GM19467 (cell line): ENCODE results near the gene SULF2.

ENCODE experiments used
- ATAC-seq: cut with Tn5 transposase; IDR thresholded peaks from one replicate; pipeline ENCODE4 v1.9.1; 2021; ENCODE audit warnings: mild to moderate bottlenecking, moderate library complexity; ENCODE audit not compliant: unreplicated experiment

SULF2 gene

DNA sequence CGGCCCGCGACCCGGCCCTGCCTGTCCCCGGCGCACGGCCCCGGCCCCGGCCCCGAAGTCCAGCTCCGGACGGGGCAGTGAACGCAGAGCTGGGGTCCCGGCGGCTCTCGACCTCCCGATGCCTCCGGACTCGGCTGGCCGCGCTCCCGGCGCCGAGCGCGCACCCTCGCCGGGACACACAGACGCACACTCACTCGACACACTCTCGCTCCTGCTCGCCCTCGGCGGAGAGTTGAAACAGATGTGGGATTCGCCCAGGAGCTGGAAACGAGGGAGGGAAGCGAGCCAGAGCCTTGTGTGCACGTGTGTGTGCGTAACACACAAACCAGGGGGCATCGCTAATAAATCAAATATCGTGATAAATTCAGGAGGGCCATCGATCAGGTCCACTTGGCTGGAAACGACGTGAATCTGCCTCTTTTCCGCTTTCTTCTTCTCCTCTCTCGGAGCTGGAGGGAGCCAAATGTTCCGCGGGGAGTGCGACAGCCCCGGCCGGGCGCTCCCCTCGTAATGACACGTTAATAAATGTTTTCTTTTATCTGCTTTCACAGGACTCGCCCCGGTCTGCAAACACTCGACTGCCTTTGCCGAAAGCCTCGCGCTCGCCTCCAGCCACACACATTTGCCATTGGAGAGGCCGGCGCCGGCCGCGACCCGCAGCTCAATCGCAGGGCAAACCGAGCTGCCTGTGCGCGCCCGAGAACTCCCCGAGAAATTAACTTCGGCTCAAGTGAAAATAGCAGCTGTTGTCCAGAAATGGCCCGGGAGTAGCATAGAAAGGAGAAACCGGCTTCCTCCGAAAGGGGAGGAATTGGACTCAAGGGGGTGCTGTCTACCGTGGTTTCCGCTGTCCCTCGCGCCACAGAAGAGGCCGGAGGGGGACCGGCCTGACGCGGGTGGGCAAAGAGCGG is 828 bp upstream of the SULF2 start:
- no peak for ATAC-seq

GRCh38 chr20:47784599-47785310 is 526 bp downstream of the SULF2 start:
- no peak for ATAC-seq

- no peak for ATAC-seq
Measured at GRCh38 chr20:47783828-47784598, 1.3 kb downstream of the SULF2 start.

DNA sequence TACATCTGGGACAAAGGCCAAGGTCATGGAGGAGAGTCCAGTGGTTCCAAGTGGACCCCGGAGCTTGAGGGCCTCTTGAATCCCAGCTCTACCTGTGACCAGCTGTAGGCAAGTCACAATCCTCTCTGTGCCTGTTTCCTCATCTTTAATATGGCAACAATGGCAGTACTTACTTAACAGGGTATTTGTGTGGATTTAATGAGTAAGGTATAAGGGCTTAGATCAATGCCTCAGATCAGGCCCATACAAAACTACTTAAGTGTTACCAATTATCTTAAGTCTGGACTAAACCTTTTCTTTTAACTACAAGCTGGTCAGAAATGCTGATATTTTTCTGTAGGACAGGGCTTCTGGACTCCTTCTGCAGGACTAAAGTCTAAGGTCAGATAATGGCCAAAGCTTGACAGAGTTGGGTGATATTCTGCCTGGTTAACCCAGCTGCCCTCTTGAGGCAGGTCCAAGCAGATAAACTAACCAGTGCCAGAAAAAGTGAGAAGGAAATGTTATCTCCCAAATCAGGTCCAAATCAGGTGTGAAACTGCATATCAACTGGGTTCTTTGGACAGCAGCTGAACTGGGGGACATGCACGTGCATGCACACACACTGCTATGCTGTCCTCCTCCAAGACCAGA is 2.2 kb downstream of the SULF2 start:
- ATAC-seq, result no peak

DNA sequence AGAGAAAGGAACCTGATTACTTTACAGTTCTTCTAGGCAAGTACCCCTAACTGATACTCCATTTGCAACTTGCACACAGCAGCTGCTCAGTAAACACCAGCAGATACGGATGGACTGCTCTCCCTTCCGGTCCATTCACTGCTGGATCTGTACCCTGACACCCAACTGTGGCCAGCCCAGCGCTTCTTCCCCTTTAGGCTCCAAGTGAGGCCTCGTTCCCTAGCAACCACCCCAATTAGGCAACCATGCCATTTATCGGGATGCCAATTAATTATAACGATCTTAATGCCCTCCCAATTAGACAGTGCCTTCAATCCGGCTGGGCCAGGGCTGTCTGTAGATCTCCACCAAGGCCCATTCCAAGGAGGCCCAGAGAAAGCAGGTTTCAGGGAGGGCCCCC is 3.2 kb downstream of the SULF2 start:
- no peak for ATAC-seq

GRCh38 chr20:47781632-47782031 is 3.6 kb downstream of the SULF2 start:
- ATAC-seq, result no peak

DNA sequence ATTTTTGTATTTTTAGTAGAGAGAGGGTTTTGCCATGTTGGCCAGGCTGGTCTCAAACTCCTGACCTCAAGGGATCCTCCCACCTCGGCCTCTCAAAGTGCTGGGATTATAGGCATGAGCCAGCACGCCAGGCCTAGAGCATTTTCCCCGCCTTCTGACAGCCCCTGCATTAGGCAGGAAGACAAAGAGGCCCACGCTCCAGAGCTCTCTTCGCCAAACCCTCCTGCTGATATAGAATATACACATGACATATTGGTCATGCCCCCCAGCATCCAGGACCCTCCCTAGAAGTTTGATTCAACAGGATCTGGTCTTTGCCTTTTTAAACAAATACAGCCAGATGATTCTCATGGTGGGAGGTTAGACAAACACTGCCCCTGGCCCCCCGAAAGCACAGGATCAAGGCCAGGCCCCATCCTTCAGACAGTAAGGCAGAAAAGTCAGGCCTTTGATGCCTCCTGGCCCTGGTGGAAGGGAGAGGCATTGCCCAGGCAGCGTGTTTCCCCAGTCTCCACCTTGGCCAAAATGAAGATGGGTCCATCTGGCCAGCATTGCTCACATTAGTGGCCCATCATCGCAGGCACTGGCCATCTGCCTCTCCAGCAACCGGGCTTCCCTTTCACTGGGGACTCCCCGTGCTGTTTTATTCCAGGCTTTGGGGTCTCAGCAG is 4.4 kb downstream of the SULF2 start:
- ATAC-seq, result no peak

DNA sequence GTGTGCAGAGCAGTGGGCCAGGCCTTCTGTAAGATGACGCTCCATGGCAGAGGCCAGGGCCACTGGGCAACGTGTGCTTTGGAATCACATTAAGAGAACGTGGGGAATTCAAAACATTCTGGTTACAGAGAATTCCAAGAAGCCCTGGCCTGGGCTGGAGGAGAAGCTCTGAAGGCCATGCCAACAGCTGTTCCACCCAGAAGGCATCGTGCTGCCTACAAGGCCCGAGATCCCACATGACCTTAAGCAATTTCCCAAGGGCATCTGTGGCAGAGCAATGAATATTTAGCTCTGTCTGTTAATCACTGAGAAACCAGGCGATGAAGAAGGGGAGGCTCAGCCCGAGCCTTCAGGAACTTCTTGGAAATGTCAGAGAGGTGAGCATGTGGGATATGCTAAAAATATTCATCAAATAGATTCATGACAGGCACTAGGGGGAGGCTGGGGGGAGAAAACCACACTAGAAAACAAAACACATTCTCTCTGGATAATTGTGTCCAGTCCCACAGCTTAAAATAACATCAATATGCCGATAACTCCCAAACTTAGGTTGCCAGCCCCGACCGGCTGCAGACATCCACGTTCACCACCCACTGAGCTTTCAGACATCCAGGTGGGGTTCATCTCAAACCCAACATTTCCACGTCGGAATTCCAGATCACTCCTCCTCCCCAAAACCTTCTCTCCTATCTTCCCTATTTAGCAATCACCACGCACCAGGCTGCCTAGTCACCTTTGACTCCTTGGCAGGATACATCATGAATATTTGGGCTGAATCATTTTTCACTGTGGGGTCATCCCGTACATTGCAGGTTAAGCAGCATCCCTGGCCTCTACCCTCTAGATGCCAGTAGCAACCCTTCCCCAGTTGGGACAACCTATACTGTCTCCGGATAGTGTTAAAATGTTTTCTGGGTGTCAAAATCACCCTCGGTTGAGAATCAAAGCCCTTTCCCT is 6.6 kb downstream of the SULF2 start:
- ATAC-seq, result no peak

DNA sequence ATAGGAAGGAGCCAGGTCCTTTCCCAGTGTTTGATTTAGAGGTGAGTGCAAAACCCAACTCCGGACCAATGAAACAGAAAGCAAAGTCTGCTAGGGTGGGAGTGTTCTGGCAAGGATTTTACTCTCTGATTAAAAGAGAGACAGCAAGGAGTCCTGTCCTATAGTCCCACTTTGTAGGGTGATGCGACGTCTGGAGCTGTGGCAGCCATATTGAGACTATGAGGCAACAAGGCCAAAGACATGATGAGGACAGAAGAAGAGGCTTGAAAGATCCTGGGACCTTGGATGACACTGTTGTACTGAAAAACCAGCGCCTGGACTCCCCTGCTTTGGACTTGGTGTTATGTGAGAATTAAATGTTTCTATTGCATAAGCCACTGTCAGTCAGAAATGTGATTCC is 8.1 kb downstream of the SULF2 start:
- no peak for ATAC-seq

DNA sequence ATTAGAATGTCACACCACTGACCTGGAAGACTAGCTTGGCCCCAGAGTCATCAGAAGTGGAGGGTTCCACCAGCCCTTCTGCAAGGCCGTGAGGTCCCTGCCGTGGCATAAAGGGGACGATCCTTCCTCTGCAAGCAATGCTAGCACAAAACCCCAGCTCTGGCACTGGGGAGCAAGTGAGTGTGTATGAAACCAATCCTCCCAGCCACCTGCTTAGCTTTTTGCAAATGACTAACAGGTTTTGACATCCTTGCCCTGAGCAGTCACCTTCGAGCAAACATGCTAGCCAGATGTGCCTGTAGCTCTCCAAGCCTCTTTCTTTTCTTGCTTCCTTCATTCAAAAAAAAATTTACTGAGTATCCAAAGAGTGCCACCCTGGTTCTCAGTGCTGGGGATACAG is 8.6 kb downstream of the SULF2 start:
- ATAC-seq, result no peak

GRCh38 chr20:47775841-47776240 is 9.4 kb downstream of the SULF2 start:
- ATAC-seq, result no peak

GRCh38 chr20:47775039-47775438 is 10.2 kb downstream of the SULF2 start:
- no peak for ATAC-seq

DNA sequence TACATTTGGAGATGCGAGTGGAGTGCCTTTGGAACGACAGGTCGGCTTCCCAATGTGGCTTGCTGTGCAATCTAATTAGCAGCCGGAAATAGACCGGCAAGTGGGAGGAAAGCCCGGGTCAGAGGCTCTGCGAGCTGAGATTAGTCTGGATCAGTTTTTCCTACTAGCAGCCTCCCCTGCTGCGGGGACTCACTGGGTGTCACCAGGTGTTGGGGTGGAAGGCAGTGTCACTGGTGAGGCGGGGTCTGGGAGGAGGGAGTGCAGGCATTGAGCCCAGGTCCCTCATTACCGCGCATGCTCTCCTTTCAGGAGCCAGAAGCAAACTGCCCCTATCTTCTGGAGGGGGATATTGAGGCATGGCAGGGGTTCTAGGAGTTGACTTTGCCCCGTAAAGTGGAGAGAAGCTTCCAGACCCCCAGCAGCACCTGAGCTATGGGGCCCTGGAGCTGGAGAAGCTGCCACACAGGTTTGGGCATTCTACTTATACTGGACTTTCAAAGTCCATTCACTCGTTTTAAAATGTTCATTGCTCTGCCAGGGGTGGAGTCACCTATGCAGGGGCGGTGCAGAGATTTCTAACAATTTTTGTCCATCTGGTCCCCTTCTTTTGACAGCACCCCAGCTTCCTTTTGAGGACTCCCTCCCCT is 11.0 kb downstream of the SULF2 start:
- ATAC-seq, result no peak

- no peak for ATAC-seq
Measured at GRCh38 chr20:47773371-47773786, 11.9 kb downstream of the SULF2 start.

DNA sequence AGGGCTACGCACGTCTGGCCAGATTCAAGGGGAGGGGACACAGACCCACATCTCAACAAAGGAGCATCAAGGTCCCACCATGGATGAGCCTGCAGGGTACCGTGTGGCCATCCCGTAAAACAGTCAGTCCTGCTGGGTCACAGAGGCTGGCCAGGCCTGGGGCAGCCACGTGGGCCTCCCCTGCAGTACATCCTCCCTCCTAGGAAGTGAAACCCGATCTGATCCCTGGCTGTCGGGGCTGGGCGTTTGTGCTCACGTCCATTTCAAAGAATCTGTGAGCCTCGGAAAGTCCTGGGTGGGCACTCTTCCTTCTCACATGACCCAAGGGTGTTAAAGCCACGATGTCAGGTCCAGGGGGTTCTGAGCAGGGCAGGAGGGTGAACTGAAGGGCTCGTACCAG is 14.3 kb downstream of the SULF2 start:
- ATAC-seq, result no peak

DNA sequence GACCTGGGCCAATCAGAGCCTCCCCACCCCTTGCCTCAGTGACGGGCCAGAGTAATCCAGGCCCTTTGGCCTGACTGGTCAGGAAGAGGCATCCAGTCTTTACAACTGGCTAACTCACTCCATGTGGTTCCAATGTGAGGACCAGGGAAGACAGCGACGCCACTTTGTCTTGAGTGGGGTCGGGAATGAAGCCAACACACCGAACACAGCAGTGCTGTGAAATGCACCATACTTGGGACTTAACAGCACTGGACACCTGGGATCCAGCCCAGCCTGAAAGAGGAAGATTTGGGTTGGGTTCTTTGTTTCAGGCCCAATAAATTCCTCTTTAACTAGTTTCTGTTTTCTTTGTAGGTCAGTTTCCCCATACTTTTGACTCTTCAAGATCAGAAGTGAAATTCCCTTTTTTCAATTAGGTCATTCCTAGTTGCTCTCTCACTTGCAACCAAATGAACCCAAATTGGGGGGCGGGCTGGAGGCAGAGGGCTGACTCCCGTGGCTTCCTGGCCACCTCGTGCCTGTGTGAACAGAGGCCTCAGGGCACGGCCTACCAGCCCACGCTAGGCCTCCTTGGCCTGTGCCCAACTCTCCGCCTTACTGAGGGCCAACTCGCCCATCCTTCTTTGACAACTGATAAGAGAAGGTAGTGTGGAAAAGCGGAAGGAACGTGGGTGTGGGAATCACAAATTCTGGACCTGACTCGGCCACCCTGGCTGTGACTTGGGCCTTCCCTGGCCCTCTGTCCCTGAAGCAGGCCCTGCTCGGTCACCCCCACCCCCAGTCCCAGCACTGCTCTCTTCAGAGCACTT is 17.1 kb downstream of the SULF2 start:
- no peak for ATAC-seq

DNA sequence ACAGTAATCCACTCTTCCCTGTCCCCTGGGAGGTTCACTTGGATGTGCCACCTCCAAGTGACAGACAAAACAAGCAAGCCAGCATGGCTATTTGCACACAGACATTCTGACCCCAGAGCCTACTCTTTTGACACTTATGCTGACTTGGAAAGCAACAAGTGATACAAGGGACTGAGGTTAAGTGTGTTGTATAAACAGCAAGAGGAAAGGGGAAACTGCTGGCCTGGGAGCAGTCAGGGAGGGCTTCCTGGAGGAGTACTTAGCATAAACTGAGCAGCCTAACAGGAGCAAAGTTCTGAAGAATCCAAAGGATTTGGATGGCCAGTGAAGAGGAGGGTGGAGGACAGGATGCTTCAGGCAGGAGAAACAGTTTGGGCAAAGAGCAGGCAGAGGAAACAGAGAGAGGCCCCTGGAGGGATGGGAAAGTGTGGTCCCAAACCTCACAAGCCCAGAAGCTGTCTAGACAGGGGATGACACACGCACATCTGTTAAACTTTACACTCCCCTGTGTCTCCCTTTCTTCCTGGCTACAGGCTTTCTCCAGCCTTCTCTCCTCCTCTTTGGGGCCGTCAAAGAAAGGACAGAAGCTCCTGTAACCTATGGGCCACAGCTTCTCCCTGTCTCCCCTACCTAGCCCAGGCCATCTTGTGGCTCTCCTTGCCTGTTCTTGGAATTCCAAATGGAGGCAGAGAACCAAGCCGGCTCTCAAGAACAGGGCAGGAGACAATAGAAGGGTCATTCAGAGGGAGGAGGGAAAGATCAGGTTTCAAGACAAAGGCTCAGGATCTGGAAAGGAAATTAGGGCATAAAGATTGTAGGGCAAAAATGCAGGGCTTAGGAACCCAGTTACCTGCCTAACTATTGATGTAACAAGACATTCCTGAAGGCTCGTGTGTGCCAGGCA is 19.3 kb downstream of the SULF2 start:
- ATAC-seq, result no peak
